Fibroblast of lung (primary cell): Measurements from ENCODE around the gene PDGFC.

Experiments used
- CTCF ChIP-seq, 2 donors: IDR thresholded peaks in 1 of 2; conservative IDR thresholded peaks in 1 of 2; 1 replicate in 1 of 2; 2 replicates in 1 of 2; pipeline ENCODE4 v1.5.1; 2011 to 2012; ENCODE audit warnings: low read length in 2 of 2, control low read depth in 1 of 2, inconsistent platforms in 1 of 2, low read depth in 1 of 2, mild to moderate bottlenecking in 1 of 2
- EZH2 ChIP-seq: IDR thresholded peaks from 2 replicates; pipeline ENCODE4 v1.5.1; 2012; ENCODE audit warnings: low read length, control low read depth, mild to moderate bottlenecking; ENCODE audit errors: missing control alignments

- TF ChIP-seq EZH2 (no peak), CTCF (conservative IDR thresholded peaks at IDR 0.05 in 1 of 2, IDR thresholded peaks at IDR 0.05 in 1 of 2; ENCODE audit: low read depth in 1 of 2, low read length in 2 of 2) (no peak)
Measured at GRCh38 chr4:156924774-156925315, 46.8 kb downstream of the PDGFC start.
